HG03520 (cell line): ENCODE data around the gene PSMB8.
"Not testable (repeated sequence)": the region's sequence is repeated elsewhere in the genome, so short reads cannot be mapped to it uniquely, and the experiment has no call there.

ENCODE experiments used
- ATAC-seq: cut with Tn5 transposase; IDR thresholded peaks from one replicate; pipeline ENCODE4 v1.9.1; 2021; ENCODE audit warnings: mild to moderate bottlenecking, moderate library complexity; ENCODE audit not compliant: unreplicated experiment

PSMB8 gene

DNA sequence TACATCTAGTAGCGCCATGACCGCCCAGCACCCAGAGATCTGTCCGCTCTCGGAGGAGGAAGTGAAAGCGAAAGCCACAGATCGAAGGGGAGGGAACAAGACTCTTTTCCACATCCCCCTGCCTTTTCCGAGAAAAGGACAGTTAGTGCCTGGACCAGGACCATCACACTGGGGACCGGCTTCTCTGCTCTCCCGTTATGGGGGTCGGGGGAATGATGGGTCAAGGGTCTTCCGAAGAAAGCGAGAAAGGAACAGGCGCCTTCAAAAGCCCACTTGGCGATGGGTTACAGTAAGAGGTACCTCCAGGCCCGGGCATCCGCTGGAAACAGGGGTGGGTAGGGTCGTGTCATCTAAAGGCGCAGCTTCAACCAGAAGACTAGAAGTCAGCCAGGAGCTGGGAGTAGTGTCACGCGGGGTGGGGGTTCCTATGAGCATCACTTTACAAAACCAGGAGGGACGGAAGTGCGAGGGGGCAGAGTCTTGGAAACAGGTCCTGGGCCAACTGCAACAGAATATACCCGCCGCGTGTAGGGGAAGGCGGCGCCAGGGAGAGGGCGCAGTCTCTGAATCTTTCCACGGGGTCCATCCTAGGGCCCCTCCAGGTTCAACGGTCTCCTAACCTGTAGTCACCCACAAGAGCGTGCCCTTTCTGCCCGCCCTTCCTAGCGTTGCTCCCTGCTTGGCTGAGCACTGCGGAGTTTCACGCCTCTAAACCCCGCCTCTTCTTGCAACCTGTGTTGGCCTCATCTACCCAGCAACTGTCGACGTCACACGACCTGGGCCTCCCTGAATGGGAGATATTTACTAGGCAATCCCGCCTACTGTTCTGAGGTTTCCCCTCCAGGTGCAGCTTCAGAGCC, at the start of gene PSMB8:
PSMB8 (minus strand) TSS at position 69 of the 860 bp plus-strand sequence; CDS start at position 18, 51 bp downstream.
- peak; percentile 61 for ATAC-seq

DNA sequence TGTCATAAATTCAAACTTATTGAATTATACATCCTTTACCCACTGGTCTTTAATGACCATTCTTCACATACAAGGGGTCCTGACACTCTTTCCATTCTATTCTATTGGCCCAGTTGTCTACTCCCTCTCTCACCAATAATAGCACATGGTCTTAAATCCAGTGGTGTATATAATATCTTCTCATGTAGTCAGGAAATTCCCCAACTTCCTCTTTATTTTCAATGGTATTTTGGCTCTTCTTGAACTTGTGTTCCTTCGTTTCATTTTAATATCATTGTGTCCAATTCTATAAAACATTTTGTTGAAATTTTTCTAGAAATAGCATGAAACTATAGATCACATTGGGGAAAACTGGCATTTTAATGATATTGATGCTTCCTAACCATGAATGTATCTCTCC, 47.0 kb upstream of the PSMB8 start:
- ATAC-seq: no peak

DNA sequence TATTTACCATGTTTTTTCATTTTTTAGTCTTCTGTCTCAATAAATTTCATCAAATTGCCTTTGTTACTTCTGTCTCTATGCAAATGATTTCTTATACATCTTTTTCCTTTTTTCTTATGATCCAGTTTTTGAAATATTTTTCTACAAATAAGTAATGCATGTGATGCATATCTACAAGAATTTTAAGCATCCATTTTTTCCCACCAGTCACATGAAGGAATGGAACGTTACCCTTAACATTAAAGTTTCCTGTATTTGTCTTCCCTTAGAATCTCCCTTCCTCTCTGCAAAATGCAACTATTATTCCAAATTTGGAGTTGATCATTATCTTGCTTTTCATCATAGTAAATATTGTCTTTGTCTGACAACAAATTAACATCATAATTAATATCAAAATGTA, 45.7 kb upstream of the PSMB8 start:
- no peak for ATAC-seq

DNA sequence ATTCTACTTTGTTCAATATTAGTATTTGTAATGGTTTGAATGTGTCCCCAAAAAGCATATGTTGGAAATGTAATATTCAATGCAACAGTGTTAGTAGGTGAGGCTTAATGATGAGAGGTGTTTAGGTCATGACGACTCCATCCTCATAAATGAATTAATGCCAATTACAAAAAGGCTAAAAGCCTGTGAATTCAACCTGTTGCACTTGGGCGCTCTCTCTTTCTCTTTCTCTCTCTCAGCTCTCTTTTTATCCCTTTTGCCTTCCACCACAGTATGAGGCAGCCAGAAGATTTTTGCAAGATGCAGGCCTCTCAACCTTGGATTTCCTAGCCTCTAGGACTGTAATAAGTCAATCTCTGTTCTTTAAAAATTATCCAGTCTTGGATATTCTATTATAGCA, 44.7 kb upstream of the PSMB8 start:
- no peak for ATAC-seq

DNA sequence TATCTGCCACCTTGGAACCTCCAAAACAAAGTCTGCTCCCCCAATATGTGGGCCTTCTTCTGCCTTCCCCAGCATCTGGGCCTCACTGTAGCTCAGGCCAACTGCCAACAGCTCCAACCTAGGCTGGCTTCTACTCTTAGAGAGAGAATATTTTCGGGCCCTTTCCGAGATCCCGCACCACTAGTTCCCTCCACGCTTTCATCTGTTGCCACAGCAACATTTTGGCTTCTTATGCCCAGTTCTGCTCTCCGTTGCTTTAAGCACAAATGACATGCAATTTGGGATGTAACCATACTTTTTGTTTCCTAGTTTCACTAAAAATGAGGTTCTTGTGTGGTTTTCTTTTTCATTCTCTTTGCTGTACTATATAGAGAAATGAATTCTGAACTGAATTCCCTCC, 43.8 kb upstream of the PSMB8 start:
- no peak for ATAC-seq

DNA sequence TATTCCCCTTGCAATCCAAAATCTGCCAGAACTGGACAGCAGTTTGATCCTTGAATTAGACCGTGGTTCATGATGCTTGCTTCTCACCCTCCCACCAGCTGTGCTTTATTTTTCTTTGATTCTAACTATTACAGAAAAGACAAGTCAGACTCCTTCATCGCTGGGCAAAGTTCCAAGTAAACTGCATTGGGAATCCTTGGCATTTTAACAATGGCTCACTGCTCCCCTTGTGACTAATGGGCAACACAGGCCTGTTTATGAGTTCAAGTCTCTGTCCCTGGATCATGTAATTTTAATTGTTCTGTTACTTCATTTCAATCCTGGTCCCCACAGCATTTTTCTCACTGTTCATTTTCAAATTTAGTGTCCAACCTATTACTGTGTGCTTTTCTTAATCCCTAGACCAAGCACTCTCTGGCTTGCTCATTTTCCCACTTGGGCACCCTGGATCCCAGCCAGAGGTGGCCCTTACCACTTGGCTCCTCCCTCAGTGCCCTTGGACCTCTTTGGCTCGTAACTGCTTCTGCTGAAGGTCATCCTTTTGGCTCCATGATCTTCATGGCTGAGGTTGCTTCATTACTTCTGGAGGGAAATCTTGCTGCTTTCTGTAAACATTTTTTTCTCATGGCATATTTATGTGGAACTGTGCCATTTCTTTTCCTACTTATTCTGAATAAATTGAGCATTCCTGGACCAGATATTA, 43.0 kb upstream of the PSMB8 start:
- ATAC-seq: no peak

DNA sequence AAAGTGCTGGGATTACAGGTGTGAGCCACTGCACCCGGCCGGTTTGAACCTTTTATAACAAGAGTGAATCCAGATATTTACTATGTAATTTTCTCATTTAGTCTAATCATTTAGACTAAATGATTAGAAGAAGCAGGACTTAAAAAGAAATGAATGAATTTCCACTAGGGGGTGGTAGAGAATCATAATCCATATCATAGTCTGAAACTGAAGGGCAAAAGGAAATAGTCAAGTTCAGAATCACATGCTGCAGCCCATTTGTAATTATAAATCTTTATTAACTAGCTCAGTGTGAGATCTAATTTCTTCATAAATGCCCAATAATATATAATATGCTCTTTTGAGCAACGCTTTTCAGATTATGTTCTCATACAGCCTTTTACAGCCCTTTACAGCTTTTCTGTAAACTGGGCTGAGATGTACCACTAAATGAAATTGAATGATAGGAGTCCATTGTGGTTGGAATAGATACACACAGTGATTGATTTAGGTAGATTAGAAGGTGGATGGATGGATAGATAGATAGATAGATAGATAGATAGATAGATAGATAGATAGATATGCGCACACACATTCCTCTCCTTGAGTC, 41.9 kb upstream of the PSMB8 start:
- no peak for ATAC-seq

DNA sequence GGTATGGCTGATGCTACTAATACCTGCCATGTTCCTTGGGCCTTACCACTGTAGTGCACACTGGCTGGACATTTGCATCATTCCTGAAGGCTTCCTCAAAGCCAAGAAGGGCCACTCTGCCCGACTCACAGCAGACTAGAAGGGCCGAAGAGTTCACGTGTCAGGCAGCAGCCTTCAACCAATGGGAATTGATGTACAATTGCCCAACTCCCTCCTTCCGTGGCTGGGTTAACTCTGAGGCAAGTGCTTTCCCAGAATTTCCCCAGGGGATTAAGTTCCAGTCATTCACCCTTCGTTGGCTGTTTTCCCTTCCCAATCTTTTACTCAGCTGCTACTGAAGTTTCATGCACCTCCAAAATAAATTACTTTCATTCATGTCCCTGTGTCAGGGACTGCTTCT, 39.9 kb upstream of the PSMB8 start:
- ATAC-seq: no peak

DNA sequence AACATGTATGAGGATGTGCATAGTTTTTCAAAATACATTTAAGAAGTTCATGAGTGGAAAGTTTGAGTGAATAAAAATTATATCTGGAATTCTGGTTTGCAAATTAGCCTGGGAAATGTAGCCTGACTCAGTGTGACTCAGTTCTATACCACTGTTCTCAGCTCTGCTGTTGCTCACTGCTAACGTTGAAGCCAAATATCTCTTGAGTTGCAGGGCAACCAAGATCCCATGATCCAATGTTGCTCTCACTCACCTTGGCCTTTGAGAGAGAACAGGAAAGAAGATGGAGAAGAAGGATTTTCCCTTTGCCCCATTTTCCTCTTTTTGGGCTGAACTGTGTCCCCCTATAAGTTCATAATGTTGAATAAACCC, 39.0 kb upstream of the PSMB8 start:
- ATAC-seq: no peak

DNA sequence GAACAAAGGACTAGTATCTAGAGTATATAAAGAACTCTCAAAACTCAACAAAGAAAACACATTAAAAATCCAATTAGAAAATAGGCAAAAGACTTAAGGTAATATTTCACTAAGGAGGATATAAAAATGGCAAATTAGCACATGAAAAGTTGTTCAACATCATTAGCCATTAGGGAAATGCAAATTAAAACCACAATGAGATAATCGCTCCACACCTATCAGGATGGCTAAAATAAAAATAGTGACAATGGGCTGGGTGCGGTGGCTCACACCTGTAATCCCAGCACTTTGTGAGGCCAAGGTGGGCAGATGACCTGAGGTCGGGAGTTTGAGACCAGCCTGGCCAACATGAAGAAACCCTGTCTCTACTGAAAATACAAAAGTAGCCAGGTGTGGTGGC, 37.1 kb upstream of the PSMB8 start:
- ATAC-seq: not testable (repeated sequence)

DNA sequence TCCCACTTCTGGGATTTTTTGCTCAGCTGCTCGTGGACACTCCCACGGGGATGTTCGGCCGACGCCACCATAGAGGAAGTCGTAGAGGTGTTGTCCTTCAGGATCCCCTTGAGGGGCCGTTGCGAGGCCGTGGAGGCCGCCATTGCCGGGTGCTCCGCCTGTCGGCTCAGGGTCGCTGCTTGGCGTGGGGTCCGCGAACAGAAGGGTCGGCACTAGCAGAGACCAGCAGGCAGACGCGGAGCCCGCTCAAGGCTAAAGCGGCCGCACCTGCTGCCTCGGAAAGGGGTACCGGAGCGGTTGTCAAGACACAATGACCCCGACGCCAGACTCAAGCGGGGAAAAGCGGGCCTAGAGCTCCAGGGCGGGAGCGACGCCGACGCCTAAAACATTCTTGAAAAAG, 35.8 kb upstream of the PSMB8 start:
- no peak for ATAC-seq

DNA sequence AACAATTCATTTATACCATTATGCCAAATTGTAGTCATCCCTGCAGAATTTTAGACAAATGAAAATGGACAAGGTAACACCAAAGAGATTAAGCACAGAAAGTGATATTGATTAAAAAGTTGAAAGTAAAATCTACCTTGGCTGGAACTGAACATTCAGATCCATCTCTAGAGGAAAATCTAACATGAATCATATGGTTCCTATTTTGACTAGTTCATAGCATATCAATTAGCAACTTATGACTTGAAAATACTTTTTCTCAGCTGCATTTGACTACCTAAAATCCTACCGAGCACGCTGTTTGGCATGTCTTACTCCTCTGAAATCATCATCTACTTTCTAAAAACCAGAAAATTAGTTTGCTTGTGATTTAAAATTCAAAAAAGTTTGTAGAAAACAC, 32.8 kb upstream of the PSMB8 start:
- ATAC-seq: no peak

DNA sequence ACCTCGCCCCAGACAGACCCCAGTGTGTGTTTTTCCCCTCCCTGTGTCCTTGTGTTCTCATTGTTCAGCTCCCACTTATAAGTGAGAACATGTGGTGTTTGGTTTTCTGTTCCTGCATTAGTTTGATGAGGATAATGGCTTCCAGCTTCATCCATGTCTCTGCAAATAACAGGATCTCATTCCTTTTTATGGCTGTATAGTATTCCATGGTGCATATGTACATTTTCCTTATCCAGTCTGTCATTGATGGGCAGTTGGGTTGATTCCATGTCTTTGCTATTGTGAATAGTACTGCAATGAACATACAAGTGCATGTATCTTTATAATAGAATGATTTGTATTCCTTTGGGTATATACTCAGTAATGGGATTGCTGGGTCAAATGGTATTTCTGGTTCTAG, 30.1 kb upstream of the PSMB8 start:
- not testable (repeated sequence) for ATAC-seq

DNA sequence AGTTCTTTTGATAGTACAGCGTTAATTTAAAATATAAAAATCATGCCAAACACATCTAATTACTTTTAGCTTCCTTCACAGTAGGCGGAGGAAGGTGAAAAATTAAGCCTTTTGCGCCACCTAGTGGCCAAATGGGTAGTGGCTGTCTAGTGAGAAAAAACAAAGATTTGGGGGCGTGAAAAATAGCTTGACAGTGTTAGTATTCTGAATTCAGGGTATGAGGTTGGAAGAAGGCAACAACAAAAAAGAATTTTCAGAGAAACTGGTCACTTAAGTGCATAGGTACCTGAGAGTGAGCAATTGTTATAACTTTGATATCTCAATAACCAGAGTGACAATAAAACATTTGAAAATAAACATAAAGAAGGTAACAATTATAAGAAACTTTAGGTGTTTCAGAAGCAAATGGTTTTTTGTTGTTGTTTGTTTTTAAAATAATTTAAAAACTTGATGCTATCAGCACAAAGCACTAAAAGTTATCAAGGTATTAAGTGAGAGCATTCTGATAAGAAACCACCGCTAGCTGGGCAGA, 24.5 kb upstream of the PSMB8 start:
- ATAC-seq: no peak

DNA sequence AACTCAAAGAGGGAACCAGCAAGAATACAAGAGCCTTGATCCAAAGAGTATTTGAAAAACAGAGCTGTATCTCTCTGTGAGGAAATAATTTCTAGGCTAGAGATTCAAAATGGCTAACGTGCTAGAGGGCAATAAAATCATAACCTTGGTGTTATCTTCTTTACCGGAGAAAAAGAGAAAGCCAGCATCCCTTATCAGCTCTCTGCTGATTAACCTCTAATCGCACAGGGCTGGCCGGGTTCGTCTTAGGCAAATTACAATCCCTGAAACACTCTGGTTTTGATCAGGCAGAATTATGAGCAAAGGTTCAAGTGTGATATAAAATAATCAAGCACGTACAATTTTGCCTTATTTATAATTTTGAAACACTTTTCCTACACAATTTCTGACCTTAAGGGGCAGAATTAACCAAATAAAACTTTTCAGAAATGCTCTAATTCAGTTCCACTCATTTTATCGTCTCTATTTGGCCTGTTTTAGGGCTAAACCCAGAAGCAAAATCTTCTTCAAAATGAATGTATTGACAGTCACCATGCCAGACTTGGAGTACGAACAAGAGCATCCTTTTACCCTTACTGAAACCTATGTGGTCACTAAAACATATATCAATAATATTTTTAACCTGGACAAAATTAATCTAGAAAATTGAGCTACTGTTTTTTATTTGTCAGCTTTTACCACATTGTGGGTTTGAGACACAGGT, 23.9 kb upstream of the PSMB8 start:
- ATAC-seq: no peak

DNA sequence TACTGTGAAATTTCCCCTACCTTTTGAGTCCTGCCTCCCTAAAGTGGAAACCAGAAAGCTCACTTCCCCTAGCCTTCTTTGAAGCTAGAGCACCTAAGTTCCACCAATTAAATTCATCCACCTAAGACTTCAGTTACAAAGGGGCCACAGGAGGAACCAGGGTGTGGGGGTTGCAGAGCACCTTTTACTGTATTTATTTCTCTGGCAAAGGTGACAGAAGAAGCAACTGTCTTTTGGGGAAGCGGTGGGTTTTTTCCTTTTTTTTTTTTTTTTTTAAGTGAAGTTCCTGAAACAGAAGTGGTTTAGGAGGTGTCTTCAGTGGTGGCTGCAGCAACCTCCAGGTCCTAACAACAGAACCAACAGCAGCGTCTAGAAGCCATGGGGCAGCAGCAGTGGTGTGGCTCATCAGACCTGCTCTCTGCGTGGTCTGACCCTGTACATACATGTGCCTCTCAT, 23.2 kb upstream of the PSMB8 start:
- ATAC-seq: no peak

DNA sequence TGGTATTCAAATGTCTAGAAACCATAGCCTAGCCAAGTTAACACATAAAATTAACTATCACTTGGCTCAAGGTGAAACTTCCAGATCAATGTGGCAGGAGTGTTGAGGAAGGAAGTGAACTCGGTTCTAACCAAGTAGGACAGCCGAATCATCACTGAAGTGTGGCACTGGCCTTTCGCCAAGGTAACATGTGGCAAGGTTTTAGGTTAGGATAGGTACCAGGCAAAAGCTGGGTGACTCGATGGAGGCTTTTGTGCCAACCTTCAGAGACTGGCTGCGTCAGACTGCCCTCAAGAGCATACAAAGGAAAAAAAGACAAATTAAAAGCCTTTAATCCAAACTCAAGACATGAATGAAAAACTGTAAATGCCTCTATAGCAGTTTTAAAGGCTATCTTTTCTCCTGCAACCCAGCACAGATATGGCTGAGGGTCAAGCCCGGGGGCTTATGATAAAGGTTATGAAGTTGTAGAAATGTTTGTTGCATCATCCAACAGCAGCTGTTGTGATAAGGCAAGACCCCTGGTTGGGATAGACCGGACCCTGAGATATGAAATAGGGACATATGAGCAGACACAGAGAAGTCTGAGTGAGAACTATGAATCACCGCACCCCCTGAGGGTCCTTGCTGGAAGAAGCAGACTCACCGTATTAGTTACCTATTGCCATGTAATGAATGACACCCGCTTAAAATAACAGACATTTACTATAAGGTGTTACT, 22.0 kb upstream of the PSMB8 start:
- no peak for ATAC-seq

DNA sequence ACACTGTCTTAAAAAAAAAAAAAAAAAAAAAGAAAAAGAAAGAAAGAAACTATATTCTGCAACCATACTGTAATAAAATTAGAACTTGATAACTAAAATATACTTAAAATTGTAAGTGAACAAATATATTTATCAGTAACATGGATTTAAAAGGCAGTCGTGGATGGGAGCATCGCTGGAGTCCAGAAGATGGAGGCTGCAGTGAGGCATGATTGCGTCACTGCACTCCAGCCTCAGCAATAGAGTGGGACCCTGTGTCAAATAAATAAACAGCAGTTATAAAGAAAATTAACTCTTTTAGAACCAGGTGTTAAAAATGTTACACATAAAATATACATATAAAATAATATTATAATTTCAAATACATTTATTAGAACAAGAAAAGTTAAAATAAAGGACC, 18.9 kb upstream of the PSMB8 start:
- no peak for ATAC-seq

DNA sequence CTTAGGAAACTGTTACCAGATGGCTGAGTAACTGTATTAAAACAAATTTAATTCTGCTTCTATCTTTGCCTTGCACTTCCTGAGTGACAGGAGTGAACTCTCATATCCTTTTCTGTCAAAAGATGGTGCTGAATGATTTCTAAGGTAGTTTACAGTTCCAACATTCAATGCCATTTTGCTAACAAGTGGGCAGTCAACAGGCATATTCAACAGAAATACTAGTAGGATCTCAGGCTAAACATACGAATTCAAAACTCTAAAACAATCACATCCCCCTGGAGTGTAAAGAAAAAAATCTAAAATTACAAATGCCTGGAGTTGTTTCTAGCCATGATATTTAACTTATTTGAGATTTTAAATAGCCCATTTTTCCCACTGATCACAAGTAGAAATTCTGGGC, 16.8 kb upstream of the PSMB8 start:
- ATAC-seq: no peak

DNA sequence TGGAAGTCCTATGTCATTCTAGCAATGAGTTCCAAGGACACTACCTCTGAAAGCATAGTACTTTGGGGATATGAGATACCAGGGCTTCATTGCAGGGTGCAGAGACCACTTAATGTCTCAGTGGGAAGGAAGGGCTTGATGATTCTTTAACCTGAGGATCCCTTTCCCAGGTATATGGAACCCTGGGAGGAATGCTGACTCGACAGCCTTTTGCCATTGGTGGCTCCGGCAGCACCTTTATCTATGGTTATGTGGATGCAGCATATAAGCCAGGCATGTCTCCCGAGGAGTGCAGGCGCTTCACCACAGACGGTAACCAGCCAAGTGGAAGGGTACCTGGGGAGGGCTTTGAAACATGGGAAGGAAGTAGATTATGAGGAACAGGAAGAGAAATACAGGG, 14.3 kb upstream of the PSMB8 start:
- ATAC-seq: no peak
